ENCODE data around the gene KRTAP5-10. TPM values are rescaled to one million over a fixed set of nuclear protein-coding genes. Genes with fewer than 3 reads are reported as not detected.

Gene KRTAP5-10
- polyA plus RNA-seq, 1 of the 3 experiments (the other 2 are of a cell fraction): not detected

GRCh38 chr11:71548716-71549151 lies 16.6 kb upstream of the KRTAP5-10 start:
- Histone ChIP-seq H3K4me2 (no peak overlapping the region), H3K36me3 (replicated peaks in 1 of 2; ENCODE audit: control insufficient read depth in 1 of 2, insufficient read depth in 2 of 2, low read length in 1 of 2) (no peaks in the 10 kb centered on the region), H3K4me1 (ENCODE audit: control insufficient read depth in 1 of 2, insufficient read depth in 2 of 2, low read depth in 1 of 2, low read length in 1 of 2) (no peaks in the 10 kb centered on the region; a peak in 1 of 4 replicates), H2AFZ (ENCODE audit: low read depth) (no peak overlapping the region), H3F3A (replicated peaks; ENCODE audit: insufficient read depth) (no peaks in the 10 kb centered on the region), H3K9me3 (no peaks in the 10 kb centered on the region), H3K9ac (no peak overlapping the region), H3K79me2 (ENCODE audit: insufficient read depth) (no peaks in the 10 kb centered on the region), H3K4me3 (ENCODE audit: low read depth in 2 of 2, low read length in 1 of 2) (no peak overlapping the region), H4K20me1 (ENCODE audit: insufficient read depth) (no peaks in the 10 kb centered on the region), H3K27me3 (ENCODE audit: insufficient read depth) (no peaks in the 10 kb centered on the region), H3K27ac (ENCODE audit: low read depth in 2 of 2, low read length in 1 of 2) (no peak overlapping the region), H3K9me2 (no peaks in the 10 kb centered on the region)
- TF ChIP-seq GATA2 (CRISPR knock-in tag; IDR thresholded peaks at IDR 0.05): no peak
- no peak for TF ChIP-seq POLR2AphosphoS5 (IDR thresholded peaks at IDR 0.05; ENCODE audit: low read depth, low read length)
- ChIA-PET POLR2A (no interaction called here), CTCF (interaction anchor here (0.8 to 1.9 kb wide), 2 partner anchors 15 to 31 kb away, joined by 3 to 6 read pairs; no protein-coding TSS in a partner anchor)
- WGBS (ENCODE audit: low lambda C conversion rate): 0% methylated on average over 2 of the region's 5 CpGs
- no peak for DNase-seq

GRCh38 chr11:71551711-71552110 lies 13.7 kb upstream of the KRTAP5-10 start:
- H3K4me2 ChIP-seq: no peak overlapping the region
- no peak overlapping the region for H3K27ac ChIP-seq (ENCODE audit: low read depth in 2 of 2, low read length in 1 of 2)

GRCh38 chr11:71554996-71555395 lies 10.4 kb upstream of the KRTAP5-10 start:
- H3K79me2 ChIP-seq (ENCODE audit: insufficient read depth): no peaks in the 10 kb centered on the region
- ChIA-PET CTCF (no interaction called here), POLR2A (no interaction called here)
- no peak overlapping the region for H3K9ac ChIP-seq
- no peaks in the 10 kb centered on the region for H4K20me1 ChIP-seq (ENCODE audit: insufficient read depth)
- no peaks in the 10 kb centered on the region for H3K9me3 ChIP-seq
- no peak overlapping the region for H3K4me2 ChIP-seq
- H3F3A ChIP-seq (replicated peaks; ENCODE audit: insufficient read depth): no peaks in the 10 kb centered on the region
- no CpG with 5 or more reads among the region's 6 CpGs for WGBS (ENCODE audit: low lambda C conversion rate)
- H2AFZ ChIP-seq (ENCODE audit: low read depth): no peak overlapping the region
- no peak overlapping the region for H3K27ac ChIP-seq (ENCODE audit: low read depth in 2 of 2, low read length in 1 of 2)
- no peak overlapping the region for H3K4me3 ChIP-seq (ENCODE audit: low read depth in 2 of 2, low read length in 1 of 2)
- TF ChIP-seq REST (IDR thresholded peaks at IDR 0.05; ENCODE audit: low read depth, low read length): no peak
- TF ChIP-seq MEF2A (IDR thresholded peaks at IDR 0.05; ENCODE audit: borderline replicate concordance, low read depth): no peak
- no peak for TF ChIP-seq CTCF (IDR thresholded peaks at IDR 0.05)
- TF ChIP-seq TAF1 (IDR thresholded peaks at IDR 0.05; ENCODE audit: borderline replicate concordance, low read depth, low read length): no peak
- no peak for TF ChIP-seq SMC3 (IDR thresholded peaks at IDR 0.05; ENCODE audit: low read depth, low read length)
- TF ChIP-seq YY1 (IDR thresholded peaks at IDR 0.05; ENCODE audit: low read depth): no peak
- H3K9me2 ChIP-seq: no peaks in the 10 kb centered on the region
- no peak for DNase-seq
- H3K4me1 ChIP-seq (ENCODE audit: control insufficient read depth in 1 of 2, insufficient read depth in 2 of 2, low read depth in 1 of 2, low read length in 1 of 2): no peaks in the 10 kb centered on the region
- H3K36me3 ChIP-seq (replicated peaks in 1 of 2; ENCODE audit: control insufficient read depth in 1 of 2, insufficient read depth in 2 of 2, low read length in 1 of 2): no peaks in the 10 kb centered on the region
- H3K27me3 ChIP-seq (ENCODE audit: insufficient read depth): no peaks in the 10 kb centered on the region

More at GRCh38 chr11:71551711-71552110, 13.7 kb upstream of the KRTAP5-10 start:
- no peaks in the 10 kb centered on the region for H3K9me2 ChIP-seq
- TF ChIP-seq SIN3A (IDR thresholded peaks at IDR 0.05; ENCODE audit: borderline replicate concordance, low read depth, low read length): no peak
- no peak for TF ChIP-seq MEF2A (IDR thresholded peaks at IDR 0.05; ENCODE audit: borderline replicate concordance, low read depth)
- H3K4me3 ChIP-seq (ENCODE audit: low read depth in 2 of 2, low read length in 1 of 2): no peak overlapping the region
- H3K9me3 ChIP-seq: no peaks in the 10 kb centered on the region
- no peak for DNase-seq
- H3K27me3 ChIP-seq (ENCODE audit: insufficient read depth): no peaks in the 10 kb centered on the region
- no peaks in the 10 kb centered on the region for H4K20me1 ChIP-seq (ENCODE audit: insufficient read depth)
- CTCF ChIA-PET: interaction anchor here (1.1 to 1.2 kb wide), 2 partner anchors 9 to 11 kb away, joined by 3 to 4 read pairs; no protein-coding TSS in a partner anchor
- H3F3A ChIP-seq (replicated peaks; ENCODE audit: insufficient read depth): no peaks in the 10 kb centered on the region
- H3K79me2 ChIP-seq (ENCODE audit: insufficient read depth): no peaks in the 10 kb centered on the region
- no peaks in the 10 kb centered on the region for H3K36me3 ChIP-seq (replicated peaks in 1 of 2; ENCODE audit: control insufficient read depth in 1 of 2, insufficient read depth in 2 of 2, low read length in 1 of 2)
- H3K9ac ChIP-seq: no peak overlapping the region
- 96% methylated on average over 1 of the region's 1 CpG for WGBS (ENCODE audit: low lambda C conversion rate)
- H3K4me1 ChIP-seq (ENCODE audit: control insufficient read depth in 1 of 2, insufficient read depth in 2 of 2, low read depth in 1 of 2, low read length in 1 of 2): no peaks in the 10 kb centered on the region; a peak in 1 of 4 replicates
- H2AFZ ChIP-seq (ENCODE audit: low read depth): no peak overlapping the region
- POLR2A ChIA-PET: no interaction called here

Data from SK-N-SH (cell line).